PFSK-1 (cell line): ENCODE results near the gene WNK1.

Experiments
- FOXP2 ChIP-seq: optimal IDR thresholded peaks from 2 replicates; pipeline ENCODE3; 2011; ENCODE audit warnings: borderline replicate concordance, control low read depth, inconsistent platforms; ENCODE audit not compliant: insufficient read depth; ENCODE audit errors: extremely low read length, extremely low read depth
- POLR2AphosphoS5 ChIP-seq: IDR thresholded peaks from 2 replicates; pipeline ENCODE4 v1.6.1; 2012; ENCODE audit warnings: low read depth, mild to moderate bottlenecking, control low read depth, low read length, moderate library complexity
- REST ChIP-seq, 2 experiments: IDR thresholded peaks; 2 replicates each; pipeline versions ENCODE4 v1.6.1 to v1.8.0; 2011 to 2012; ENCODE audit warnings: low read depth in 2 of 2, low read length in 2 of 2, control low read depth in 1 of 2, inconsistent platforms in 1 of 2, mild to moderate bottlenecking in 1 of 2, moderate library complexity in 1 of 2; ENCODE audit not compliant: insufficient read depth in 1 of 2
- SIN3A ChIP-seq: IDR thresholded peaks from 2 replicates; pipeline ENCODE4 v1.6.1; 2012; ENCODE audit warnings: mild to moderate bottlenecking, low read length, moderate library complexity, borderline replicate concordance; ENCODE audit not compliant: insufficient read depth
- TAF1 ChIP-seq: IDR thresholded peaks from 2 replicates; pipeline ENCODE4 v1.6.1; 2012; ENCODE audit warnings: low read length, control low read depth, borderline replicate concordance; ENCODE audit not compliant: insufficient read depth

Gene WNK1

GRCh38 chr12:807041-807735 lies 54.8 kb downstream of the WNK1 start:
- TF ChIP-seq REST (IDR thresholded peaks at IDR 0.05; ENCODE audit: insufficient read depth in 1 of 2, low read depth in 2 of 2, low read length in 2 of 2) (no peak), FOXP2 (no peak), POLR2AphosphoS5 (no peak), SIN3A (no peak), TAF1 (no peak)

- no peak for TF ChIP-seq POLR2AphosphoS5
- no peak for TF ChIP-seq TAF1
- no peak for TF ChIP-seq SIN3A
- TF ChIP-seq FOXP2: no peak
- TF ChIP-seq REST (IDR thresholded peaks at IDR 0.05; ENCODE audit: insufficient read depth in 1 of 2, low read depth in 2 of 2, low read length in 2 of 2): no peak
Observed at GRCh38 chr12:810116-810515, 57.7 kb downstream of the WNK1 start.

- no peak for TF ChIP-seq FOXP2
- no peak for TF ChIP-seq REST (IDR thresholded peaks at IDR 0.05; ENCODE audit: insufficient read depth in 1 of 2, low read depth in 2 of 2, low read length in 2 of 2)
- TF ChIP-seq TAF1: no peak
- no peak for TF ChIP-seq SIN3A
- TF ChIP-seq POLR2AphosphoS5: no peak
Observed at GRCh38 chr12:810671-811415, 58.5 kb downstream of the WNK1 start.

- TF ChIP-seq POLR2AphosphoS5 (no peak), FOXP2 (no peak), SIN3A (no peak), REST (IDR thresholded peaks at IDR 0.05; ENCODE audit: insufficient read depth in 1 of 2, low read depth in 2 of 2, low read length in 2 of 2) (no peak), TAF1 (no peak)
Observed at GRCh38 chr12:812950-813349, 60.6 kb downstream of the WNK1 start.
